CD4-positive, alpha-beta T cell (primary cell): ENCODE measurements around the gene VILL. TPM values are rescaled to one million over a fixed set of nuclear protein-coding genes. Genes with fewer than 3 reads are reported as not detected.

ENCODE experiments used
- ATAC-seq: fragments of 200-7000 bp; cut with Tn5 transposase; one replicate; pipeline ENCODE4 v1.10.0; 2022; ENCODE audit warnings: mild to moderate bottlenecking; ENCODE audit not compliant: poor library complexity
- CTCF ChIA-PET: fragments of 350-600 bp; sonication (Branson Sonifier 250); formaldehyde crosslinking; loops from one replicate; lab custom pipeline; 2021; ENCODE audit warnings: antibody characterized with exemption, inconsistent platforms; lab: Charles Lee
- POLR2A ChIA-PET: fragments of 350-600 bp; sonication (Branson Sonifier 250); formaldehyde crosslinking; loops from one replicate; lab custom pipeline; 2021; ENCODE audit warnings: antibody characterized with exemption, inconsistent platforms; lab: Charles Lee
- DNase-seq, 14 experiments: peaks; one replicate each; pipeline ENCODE4 v3.0.0-alpha.2; 2013 to 2020; ENCODE audit warnings: mixed read lengths in 2 of 14
- H3K27ac ChIP-seq, 2 donors: one replicate each; pipeline versions ENCODE4 v1.5.1 to v1.7.0; 2013; ENCODE audit warnings: low read length in 2 of 2, low read depth in 1 of 2, mild to moderate bottlenecking in 1 of 2
- H3K27me3 ChIP-seq, 2 experiments: 1 replicate in 1 of 2; 2 replicates in 1 of 2; pipeline versions ENCODE4 v1.6.1 to v1.7.0; 2013; ENCODE audit warnings: low read length in 2 of 2, control low read depth in 1 of 2, mild to moderate bottlenecking in 1 of 2, moderate library complexity in 1 of 2; ENCODE audit not compliant: insufficient read depth in 2 of 2, control insufficient read depth in 1 of 2
- H3K36me3 ChIP-seq: one replicate; pipeline ENCODE4 v1.6.1; 2013; ENCODE audit warnings: low read length, control low read depth; ENCODE audit not compliant: insufficient read depth
- H3K4me1 ChIP-seq: one replicate; pipeline ENCODE4 v1.6.1; 2013; ENCODE audit warnings: low read length, control low read depth; ENCODE audit not compliant: insufficient read depth
- H3K4me3 ChIP-seq: one replicate; pipeline ENCODE4 v1.5.1; 2013; ENCODE audit warnings: mild to moderate bottlenecking, low read length, moderate library complexity
- H3K9me3 ChIP-seq, 2 experiments: 1 replicate in 1 of 2; 2 replicates in 1 of 2; pipeline versions ENCODE4 v1.6.1 to v1.7.0; 2013; ENCODE audit warnings: low read length in 2 of 2, mild to moderate bottlenecking in 2 of 2, control low read depth in 1 of 2, moderate library complexity in 1 of 2; ENCODE audit not compliant: control insufficient read depth in 1 of 2, insufficient read depth in 1 of 2
- H3K27ac Mint-ChIP-seq: one replicate; pipeline ENCODE4 v1.8.0; 2020; ENCODE audit warnings: mixed read lengths
- H3K27me3 Mint-ChIP-seq: one replicate; pipeline ENCODE4 v1.8.0; 2021; ENCODE audit warnings: mixed read lengths
- H3K36me3 Mint-ChIP-seq: one replicate; pipeline ENCODE4 v1.8.0; 2021; ENCODE audit warnings: low read depth, mixed read lengths
- H3K4me1 Mint-ChIP-seq: one replicate; pipeline ENCODE4 v1.8.0; 2021; ENCODE audit warnings: low read depth, mixed read lengths
- H3K4me3 Mint-ChIP-seq: one replicate; pipeline ENCODE4 v1.8.0; 2020; ENCODE audit warnings: mild to moderate bottlenecking, mixed read lengths
- H3K9me3 Mint-ChIP-seq: one replicate; pipeline ENCODE4 v1.8.0; 2020; ENCODE audit warnings: mixed read lengths
- CTCF ChIP-seq: fragments of 200-600 bp; IDR thresholded peaks from one replicate; pipeline ENCODE4 v1.8.0; 2022; ENCODE audit warnings: antibody characterized with exemption, mild to moderate bottlenecking
- intact Hi-C, 2 experiments: fragments of 100-400 bp; cut with DNase I in 1 of 2; cut with micrococcal nuclease in 1 of 2; formaldehyde crosslinking; loops; one replicate each; pipeline versions ENCODE4 v1.15.1 to v1.9.0; 2023 to 2025; cut with DNase I, micrococcal nuclease
- total RNA-seq, 174 experiments: library from RNA in 2 of 174; stranded (reverse) in 2 of 174; gene quantifications; one replicate each; pipeline ENCODE4 v1.2.3 and lab custom pipeline; 2021 to 2026

Gene VILL
- total RNA-seq, 2 experiments from 2014 or later: 23.2 to 24.4 TPM

GRCh38 chr3:38008971-38009580, 18.5 kb downstream of the VILL start:
- TF ChIP-seq CTCF: no peak
- Mint-ChIP-seq H3K4me3 (no peak overlapping the region), H3K36me3 (peaks cover 48% of the 10 kb centered on the region), H3K27me3 (no peaks in the 10 kb centered on the region), H3K4me1 (peaks cover 11% of the 10 kb centered on the region), H3K27ac (no peak overlapping the region), H3K9me3 (no peaks in the 10 kb centered on the region)
- DNase-seq (no peak), ATAC-seq (no peak)
- intact Hi-C loops: loop anchor here in 1 of 2 experiments (10.0 kb wide), 2 partner anchors 1166 to 1376 kb away; partner anchors contain the start of gene SLC25A38
- Histone ChIP-seq H3K27me3 (no peaks in the 10 kb centered on the region), H3K36me3 (peaks cover 57% of the 10 kb centered on the region), H3K27ac (no peak overlapping the region), H3K4me1 (peaks cover 9% of the 10 kb centered on the region), H3K4me3 (no peak overlapping the region), H3K9me3 (no peaks in the 10 kb centered on the region)
- CTCF ChIA-PET: no interaction called here
- POLR2A ChIA-PET: no interaction called here

- H3K9me3 ChIP-seq: no peaks in the 10 kb centered on the region
- ChIA-PET CTCF (no interaction called here), POLR2A (no interaction called here)
- intact Hi-C loops: loop anchor here in 1 of 2 experiments (10.0 kb wide), 2 partner anchors 1165 to 1375 kb away; partner anchors contain the start of gene SLC25A38
- no peaks in the 10 kb centered on the region for H3K27me3 ChIP-seq
- Mint-ChIP-seq H3K27ac (no peak overlapping the region), H3K4me1 (peaks cover 2% of the 10 kb centered on the region), H3K36me3 (peaks cover 48% of the 10 kb centered on the region), H3K9me3 (no peaks in the 10 kb centered on the region), H3K27me3 (no peaks in the 10 kb centered on the region), H3K4me3 (no peak overlapping the region)
- DNase-seq: no peak
- no peaks in the 10 kb centered on the region for H3K4me1 ChIP-seq
- H3K36me3 ChIP-seq: peaks cover 61% of the 10 kb centered on the region
- H3K4me3 ChIP-seq: no peak overlapping the region
- ATAC-seq: no peak
- no peak for TF ChIP-seq CTCF
- H3K27ac ChIP-seq: no peak overlapping the region
Observed at GRCh38 chr3:38009807-38010591, 19.4 kb downstream of the VILL start.

GRCh38 chr3:38011111-38011510, 20.5 kb downstream of the VILL start:
- Histone ChIP-seq H3K4me1 (no peaks in the 10 kb centered on the region), H3K36me3 (peaks cover 65% of the 10 kb centered on the region), H3K4me3 (no peak overlapping the region), H3K27ac (no peak overlapping the region), H3K9me3 (peaks cover under 1 to 2% of the 10 kb centered on the region in 2 experiments), H3K27me3 (no peaks in the 10 kb centered on the region)
- no peak overlapping the region for H3K27ac Mint-ChIP-seq
- DNase-seq: no peak
- intact Hi-C loops: no loop called here
- ATAC-seq: no peak
- CTCF ChIA-PET: no interaction called here
- no peaks in the 10 kb centered on the region for H3K9me3 Mint-ChIP-seq
- H3K4me1 Mint-ChIP-seq: no peaks in the 10 kb centered on the region
- TF ChIP-seq CTCF: no peak
- H3K4me3 Mint-ChIP-seq: no peak overlapping the region
- POLR2A ChIA-PET: no interaction called here
- no peaks in the 10 kb centered on the region for H3K27me3 Mint-ChIP-seq
- peaks cover 53% of the 10 kb centered on the region for H3K36me3 Mint-ChIP-seq
